NCI-H2081 treated with DMSO at 0.1 percent for 48 hours (cell line): ENCODE measurements around the gene MRPS31.

Experiments
- DNase-seq: peaks from one replicate; lab custom pipeline; 2025; lab: John Stamatoyannopoulos, UW

MRPS31 gene

GRCh38 chr13:40770934-40771618 is at the start of gene MRPS31:
Gene MRPS31, minus strand, starts transcription at chr13:40771190. Its CDS starts 54 bp downstream, at chr13:40771136.
- peak; percentile 58 for DNase-seq

DNA sequence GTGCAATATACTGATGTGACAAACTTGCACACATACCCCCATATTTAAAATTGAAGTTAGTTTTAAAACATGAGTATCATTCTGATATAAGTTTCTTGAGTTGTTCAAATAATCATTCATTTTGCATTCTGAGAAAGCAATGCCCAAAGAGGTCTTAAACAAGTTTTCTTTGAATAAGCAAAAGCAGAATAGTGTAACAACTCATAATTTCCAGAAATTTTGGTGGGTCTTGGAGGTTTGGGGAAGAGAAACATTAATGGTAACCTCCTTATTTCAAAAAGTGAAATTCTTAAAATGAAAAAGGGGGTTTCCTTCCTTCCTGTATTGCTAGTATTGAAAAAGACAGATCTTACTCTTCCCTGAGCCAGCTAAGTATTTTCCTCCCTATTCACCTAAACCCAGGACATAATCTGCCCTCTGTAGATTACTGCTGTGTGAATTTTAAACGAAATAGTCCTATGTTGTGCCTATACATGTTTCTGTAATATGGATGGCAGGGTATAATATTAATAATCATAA is 48.9 kb upstream of the MRPS31 start:
- no peak for DNase-seq

DNA sequence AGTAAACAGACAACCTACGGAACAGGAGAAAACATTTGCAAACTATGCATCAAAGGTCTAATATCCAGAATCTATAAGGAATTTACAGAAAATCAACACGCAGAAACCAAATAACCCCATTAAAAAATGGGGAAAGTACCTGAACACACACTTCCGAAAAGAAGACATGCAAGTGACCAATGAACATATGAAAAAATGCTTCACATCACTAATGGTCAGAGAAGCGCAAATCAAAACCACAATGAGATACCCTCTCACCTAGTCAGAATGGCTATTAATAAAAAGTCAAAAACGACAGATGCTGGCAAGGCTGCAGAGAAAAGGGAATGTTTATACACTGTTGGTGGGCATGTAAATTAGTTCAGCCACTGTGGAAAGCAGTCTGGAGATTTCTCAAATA is 47.9 kb upstream of the MRPS31 start:
- no peak for DNase-seq

- no peak for DNase-seq
These were observed 43.8 kb upstream of the MRPS31 start for GRCh38 chr13:40814803-40815202.

DNA sequence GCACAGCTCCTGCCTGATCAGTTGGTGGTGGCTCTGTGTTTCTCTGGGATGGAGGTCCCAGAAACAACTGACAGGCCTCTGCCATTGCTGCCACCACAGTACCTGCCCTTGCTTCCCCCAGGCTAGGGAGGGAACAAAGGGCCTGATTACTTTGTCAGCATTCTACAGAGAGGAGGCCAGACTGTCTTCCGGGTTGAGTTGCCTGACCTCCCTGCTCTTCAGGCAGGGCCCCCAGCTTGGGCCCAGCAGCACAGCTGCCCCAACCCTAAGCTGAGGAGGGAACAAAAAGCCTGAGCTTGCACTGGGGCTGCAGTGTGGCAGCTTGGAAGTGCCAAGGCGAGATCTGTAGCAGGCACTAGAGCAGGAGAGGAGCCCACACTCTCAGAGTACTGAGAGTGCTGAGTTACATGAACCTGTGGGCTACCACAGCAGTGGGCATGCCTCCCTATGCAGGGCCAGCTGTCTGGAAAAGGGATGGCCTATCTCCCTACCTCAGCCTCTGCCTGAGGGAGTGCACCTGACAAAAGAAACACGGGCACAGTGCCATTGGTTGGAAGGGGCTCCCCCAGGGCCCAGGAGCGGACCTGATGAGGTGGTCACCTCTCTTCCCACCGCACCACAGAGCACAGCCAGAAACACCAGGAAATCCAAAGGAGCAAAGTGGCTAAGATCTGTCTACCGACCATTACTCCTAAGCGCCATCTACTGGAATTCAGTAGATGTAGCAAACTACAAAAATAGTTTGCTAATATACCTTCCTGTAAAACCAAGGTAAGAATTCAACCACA is 42.9 kb upstream of the MRPS31 start:
- DNase-seq = no peak

GRCh38 chr13:40812724-40813445 is 41.9 kb upstream of the MRPS31 start:
- DNase-seq = no peak

DNA sequence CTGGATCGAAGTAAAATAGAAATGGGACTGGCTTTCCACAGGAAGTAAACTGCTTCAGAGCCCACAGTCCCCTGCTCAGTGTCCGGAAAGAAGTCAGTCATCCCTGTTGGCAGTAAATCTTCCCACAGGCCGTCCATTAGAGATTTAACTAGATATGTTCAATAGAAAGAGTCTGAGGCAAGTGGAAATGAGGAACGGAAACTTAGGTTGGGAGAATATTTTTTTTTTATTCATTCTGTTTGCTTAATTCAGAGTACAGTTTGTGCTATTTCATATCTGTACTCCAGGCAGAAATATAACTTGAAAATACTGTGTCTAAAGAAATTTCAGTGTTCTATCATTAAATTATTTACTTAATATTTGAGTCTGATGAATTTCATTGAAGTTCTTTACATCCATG is 41.1 kb upstream of the MRPS31 start:
- DNase-seq = no peak

- no peak for DNase-seq
These were observed 38.5 kb upstream of the MRPS31 start for GRCh38 chr13:40809471-40809870.

DNA sequence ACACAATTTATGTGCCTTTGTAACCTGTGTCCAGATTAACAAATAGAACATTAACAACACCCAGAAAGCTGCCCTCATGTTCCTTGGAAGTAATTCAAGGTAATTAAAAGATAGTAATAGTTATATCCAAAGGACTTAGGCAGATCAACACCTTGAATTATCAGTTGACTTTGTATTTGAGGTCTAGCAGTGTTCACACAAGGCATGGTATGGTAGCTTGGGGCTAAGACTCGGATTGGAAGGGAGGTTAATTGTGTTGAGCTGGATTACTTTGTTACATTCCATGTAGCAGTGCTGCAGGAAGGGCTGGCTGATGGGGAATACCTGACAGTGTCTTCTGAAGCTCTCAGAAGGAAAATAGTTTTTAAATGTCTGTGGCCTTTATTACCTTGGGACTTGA is 35.3 kb upstream of the MRPS31 start:
- DNase-seq = no peak

- DNase-seq = no peak
These were observed 32.3 kb upstream of the MRPS31 start for GRCh38 chr13:40803316-40803715.

DNA sequence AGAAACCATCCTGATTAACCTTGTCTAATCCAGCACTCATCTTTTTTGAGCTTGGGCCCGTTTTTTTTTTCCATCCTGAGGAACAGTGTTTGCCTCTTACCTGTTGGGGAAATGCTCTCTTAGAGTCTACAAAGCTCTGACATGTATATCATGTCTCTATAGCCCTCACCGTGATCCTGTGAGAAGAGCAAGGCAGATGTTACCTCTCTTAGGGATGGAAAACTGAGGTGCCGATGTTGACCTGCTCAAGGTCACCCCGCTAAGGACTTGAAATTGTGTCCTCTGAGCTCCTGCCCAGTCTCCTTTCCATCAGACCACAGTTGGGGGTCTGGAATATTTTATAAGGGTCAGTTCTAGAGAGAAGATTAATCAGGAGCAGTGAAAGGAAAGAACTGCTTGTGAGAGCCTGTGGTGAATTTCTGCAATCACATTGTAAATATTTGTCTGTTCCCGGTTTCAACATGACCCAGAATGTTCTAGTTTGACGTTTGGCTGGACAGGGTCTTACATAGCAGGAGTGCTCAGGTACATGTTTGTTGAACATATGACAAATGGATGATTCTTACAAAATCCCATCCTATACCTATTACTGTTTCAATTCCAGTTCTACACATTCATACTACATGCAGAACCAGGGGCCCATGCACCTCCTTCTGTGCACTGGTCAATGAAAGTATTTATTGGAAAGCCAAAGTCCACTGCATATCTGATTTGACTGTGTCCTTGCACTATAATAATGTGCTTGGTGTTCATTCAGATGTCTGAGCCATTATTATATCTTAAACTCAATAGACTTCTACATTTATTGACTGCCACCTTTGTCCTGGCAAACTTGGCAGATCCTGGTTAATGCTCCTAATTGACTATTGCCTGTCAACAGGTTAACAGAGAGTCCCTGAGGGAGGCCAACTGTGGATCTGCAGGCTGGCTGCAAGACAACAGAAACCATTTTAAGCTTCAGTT is 30.5 kb upstream of the MRPS31 start:
- DNase-seq = no peak

GRCh38 chr13:40800559-40800958 is 29.6 kb upstream of the MRPS31 start:
- DNase-seq = no peak

- no peak for DNase-seq
These were observed 28.5 kb upstream of the MRPS31 start for GRCh38 chr13:40799508-40799907.

GRCh38 chr13:40798380-40798779 is 27.4 kb upstream of the MRPS31 start:
- no peak for DNase-seq

DNA sequence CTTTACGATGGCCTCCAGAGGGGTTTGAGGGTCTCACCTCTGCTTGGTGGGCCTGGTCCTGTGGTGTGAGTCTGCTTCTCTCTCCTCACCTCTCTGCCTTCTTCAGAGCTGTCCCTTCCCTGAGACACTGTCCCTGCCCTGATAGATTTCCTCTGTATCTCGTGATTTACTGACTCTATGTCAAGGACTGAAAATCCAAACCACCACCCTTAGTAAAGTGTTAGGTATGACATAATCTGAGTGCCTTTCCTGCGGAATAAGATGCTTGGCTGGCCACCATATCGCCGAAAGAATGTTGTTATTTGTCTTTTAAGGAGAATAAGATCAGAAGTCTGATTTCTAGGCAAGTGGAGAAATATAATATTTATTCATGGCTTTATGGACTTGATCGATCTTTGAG is 25.7 kb upstream of the MRPS31 start:
- DNase-seq = no peak

DNA sequence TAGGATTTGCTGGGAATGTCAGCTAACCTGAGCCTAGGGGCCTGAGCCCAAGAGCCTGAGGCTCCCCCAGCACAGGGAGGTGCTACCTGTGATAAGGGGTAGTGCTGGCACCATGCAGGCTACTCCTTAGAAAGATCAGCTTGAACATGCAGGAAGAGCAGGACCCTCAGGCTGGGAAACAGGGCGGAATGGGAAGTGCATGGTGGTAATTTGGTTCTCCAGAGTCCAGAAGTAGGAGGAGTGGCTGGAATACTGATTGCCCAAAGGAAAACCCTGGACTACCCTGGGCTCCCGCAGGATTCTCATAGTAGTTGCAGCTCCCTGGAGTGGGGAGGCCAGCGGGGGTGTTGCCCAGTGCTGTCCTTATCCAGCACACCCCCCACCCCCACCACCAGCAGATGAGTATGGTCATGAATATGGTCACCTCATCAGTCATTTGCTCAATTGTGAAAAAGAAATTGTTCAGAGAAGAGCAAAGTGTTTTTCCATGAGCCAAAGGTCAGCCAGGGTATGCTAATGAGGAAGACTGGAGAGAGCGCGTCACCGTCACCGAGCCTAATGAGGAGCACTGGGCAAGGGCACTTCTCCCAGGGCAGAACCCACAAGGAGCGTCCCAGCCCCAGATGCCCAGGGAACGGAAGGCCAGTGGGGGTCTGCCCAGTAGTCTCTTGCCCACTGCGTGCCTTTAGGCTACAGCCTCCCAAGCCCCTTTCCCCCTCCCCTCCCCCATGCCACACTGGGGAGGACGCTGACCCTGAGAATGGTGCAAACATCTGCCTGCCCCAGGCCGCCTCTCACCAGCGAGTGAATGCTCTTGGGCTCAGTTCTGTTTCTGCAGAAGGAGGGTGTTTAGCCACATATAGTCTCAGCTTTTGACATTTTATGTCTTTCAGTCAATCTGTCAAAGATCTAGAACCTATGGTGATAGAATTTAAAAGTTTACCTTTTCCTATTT is 23.7 kb upstream of the MRPS31 start:
- no peak for DNase-seq

- no peak for DNase-seq
These were observed 22.3 kb upstream of the MRPS31 start for GRCh38 chr13:40793339-40793738.

GRCh38 chr13:40792284-40793051 is 21.5 kb upstream of the MRPS31 start:
- no peak for DNase-seq

GRCh38 chr13:40790154-40790616 is 19.2 kb upstream of the MRPS31 start:
- no peak for DNase-seq
